Neuronal stem cell (in vitro differentiated cells): Measurements from ENCODE around the gene ABCA13.

Experiments
- DNase-seq: peaks from one replicate; pipeline ENCODE4 v3.0.0-alpha.2; 2013; ENCODE audit warnings: low spot score
- H2AFZ ChIP-seq: one replicate; pipeline ENCODE4 v1.6.1; 2013; ENCODE audit warnings: mild to moderate bottlenecking, low read length, inconsistent platforms
- H2AK5ac ChIP-seq: 2 replicates; pipeline ENCODE4 v1.6.1; 2013; ENCODE audit warnings: low read depth, mild to moderate bottlenecking, inconsistent platforms, low read length, moderate library complexity, mixed read lengths
- H2BK120ac ChIP-seq: 2 replicates; pipeline ENCODE4 v1.6.1; 2013; ENCODE audit warnings: low read depth, mild to moderate bottlenecking, inconsistent platforms, low read length, moderate library complexity, mixed read lengths
- H2BK12ac ChIP-seq: one replicate; pipeline ENCODE4 v1.6.1; 2013; ENCODE audit warnings: low read length, inconsistent platforms
- H2BK15ac ChIP-seq: 2 replicates; pipeline ENCODE4 v1.6.1; 2013; ENCODE audit warnings: mild to moderate bottlenecking, low read length, inconsistent platforms, mixed read lengths
- H2BK5ac ChIP-seq: one replicate; pipeline ENCODE4 v1.6.1; 2013; ENCODE audit warnings: inconsistent platforms, mild to moderate bottlenecking, low read length, moderate library complexity
- H3K14ac ChIP-seq: one replicate; pipeline ENCODE4 v1.6.1; 2013; ENCODE audit warnings: low read length, inconsistent platforms
- H3K18ac ChIP-seq: 2 replicates; pipeline ENCODE4 v1.6.1; 2013; ENCODE audit warnings: low read length, inconsistent platforms
- H3K23ac ChIP-seq: 2 replicates; pipeline ENCODE4 v1.6.1; 2013; ENCODE audit warnings: low read depth, mild to moderate bottlenecking, mixed read lengths, low read length, inconsistent platforms; ENCODE audit not compliant: poor library complexity
- H3K27ac ChIP-seq: replicated peaks from 3 replicates; pipeline ENCODE4 v1.5.1; 2013; ENCODE audit warnings: low read length, inconsistent platforms
- H3K27me3 ChIP-seq, 3 experiments: 2 replicates each; pipeline ENCODE4 v1.6.1; 2013; ENCODE audit warnings: low read length in 3 of 3, mild to moderate bottlenecking in 2 of 3, inconsistent platforms in 1 of 3, low read depth in 1 of 3, mixed read lengths in 1 of 3, moderate library complexity in 1 of 3; ENCODE audit not compliant: control insufficient read depth in 3 of 3, insufficient read depth in 3 of 3
- H3K36me3 ChIP-seq, 2 donors: replicated peaks in 1 of 2; 2 replicates each; pipeline ENCODE4 v1.6.1; 2013; ENCODE audit warnings: low read length in 2 of 2; ENCODE audit not compliant: control insufficient read depth in 2 of 2, insufficient read depth in 2 of 2
- H3K4ac ChIP-seq: 2 replicates; pipeline ENCODE4 v1.6.1; 2013; ENCODE audit warnings: inconsistent platforms, mild to moderate bottlenecking, low read length, moderate library complexity
- H3K4me1 ChIP-seq, 2 donors: 1 replicate in 1 of 2; 2 replicates in 1 of 2; pipeline ENCODE4 v1.6.1; 2013; ENCODE audit warnings: low read length in 2 of 2, low read depth in 1 of 2; ENCODE audit not compliant: control insufficient read depth in 2 of 2, insufficient read depth in 1 of 2
- H3K4me2 ChIP-seq: one replicate; pipeline ENCODE4 v1.6.1; 2013; ENCODE audit warnings: mild to moderate bottlenecking, low read length, inconsistent platforms; ENCODE audit not compliant: insufficient read depth, poor library complexity, severe bottlenecking
- H3K4me3 ChIP-seq, 2 donors: 2 replicates each; pipeline ENCODE4 v1.5.1; 2013; ENCODE audit warnings: low read length in 2 of 2, mild to moderate bottlenecking in 2 of 2, inconsistent platforms in 1 of 2, moderate library complexity in 1 of 2
- H3K79me1 ChIP-seq: one replicate; pipeline ENCODE4 v1.6.1; 2013; ENCODE audit warnings: low read depth, mild to moderate bottlenecking, inconsistent platforms, low read length, moderate library complexity
- H3K9ac ChIP-seq: one replicate; pipeline ENCODE4 v1.6.1; 2013; ENCODE audit warnings: mild to moderate bottlenecking, low read depth, low read length, inconsistent platforms; ENCODE audit not compliant: poor library complexity
- H3K9me3 ChIP-seq, 2 donors: replicated peaks in 1 of 2; 2 replicates each; pipeline versions ENCODE3 to v1.6.1; 2013; ENCODE audit warnings: low read length in 2 of 2, mild to moderate bottlenecking in 2 of 2, inconsistent platforms in 1 of 2, low read depth in 1 of 2, mixed read lengths in 1 of 2, moderate library complexity in 1 of 2; ENCODE audit not compliant: control insufficient read depth in 2 of 2, insufficient read depth in 1 of 2
- H4K8ac ChIP-seq: one replicate; pipeline ENCODE4 v1.6.1; 2013; ENCODE audit warnings: low read depth, mild to moderate bottlenecking, inconsistent platforms, low read length, moderate library complexity
- H4K91ac ChIP-seq: one replicate; pipeline ENCODE4 v1.6.1; 2013; ENCODE audit warnings: low read length, low read depth, mild to moderate bottlenecking, inconsistent platforms; ENCODE audit not compliant: poor library complexity
- whole genome bisulfite sequencing, 2 donors: extraction: QIAGEN DNeasy Blood & Tissue Kit; methylation state at CpG; one replicate each; pipeline ENCODE4 v1.1.7; 2013; ENCODE audit warnings: missing lambda C conversion rate in 2 of 2, mixed read lengths in 1 of 2; ENCODE audit not compliant: insufficient read length in 2 of 2, insufficient replicate concordance in 1 of 2; ENCODE audit errors: extremely low coverage in 2 of 2; 5-methylcytosine and 5-hydroxymethylcytosine counted together

ABCA13 gene

DNA sequence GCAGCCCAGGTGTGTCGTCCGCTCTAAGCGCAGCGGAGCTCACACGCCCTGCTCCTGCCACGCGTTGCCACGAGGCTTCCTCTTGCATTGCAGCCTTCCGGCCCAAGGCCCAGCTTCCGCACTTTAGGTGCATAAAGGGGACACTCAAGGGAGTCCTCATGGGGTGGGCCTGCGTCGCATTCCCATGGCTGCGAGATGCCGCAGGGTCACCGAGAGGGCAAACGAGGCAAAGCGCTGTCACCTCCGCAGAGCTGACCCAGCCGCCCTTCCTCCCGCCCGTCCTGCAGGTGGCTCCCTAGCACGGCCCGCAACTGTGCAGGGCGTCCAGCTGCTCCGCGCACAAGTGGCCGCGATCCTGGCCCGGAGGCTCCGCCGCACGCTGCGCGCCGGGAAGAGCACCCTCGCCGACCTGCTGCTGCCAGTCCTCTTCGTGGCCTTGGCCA is 283.5 kb downstream of the ABCA13 start:
- Histone ChIP-seq H3K14ac (peak overlapping the region; percentile 32), H3K4me2 (no peak overlapping the region), H2BK15ac (peak overlapping the region; percentile 0), H3K79me1 (no peaks in the 10 kb centered on the region), H4K8ac (no peak overlapping the region), H3K23ac (peak overlapping the region; percentile 31), H2AK5ac (no peak overlapping the region), H3K18ac (peak overlapping the region; percentile 16), H2BK12ac (no peak overlapping the region), H3K27ac (no peak overlapping the region), H2AFZ (no peak overlapping the region), H3K27me3 (no peaks in the 10 kb centered on the region), H3K9me3 (no peaks in the 10 kb centered on the region), H3K36me3 (no peaks in the 10 kb centered on the region), H3K4me1 (peaks cover 0 to 5% of the 10 kb centered on the region in 2 donors), H4K91ac (no peak overlapping the region), H3K4me3 (no peak overlapping the region), H3K4ac (no peak overlapping the region), H2BK5ac (no peak overlapping the region), H3K9ac (no peak overlapping the region), H2BK120ac (no peak overlapping the region)
- DNase-seq: no peak
- no CpG with 5 or more reads among the region's 38 CpGs for WGBS, 2 donors

DNA sequence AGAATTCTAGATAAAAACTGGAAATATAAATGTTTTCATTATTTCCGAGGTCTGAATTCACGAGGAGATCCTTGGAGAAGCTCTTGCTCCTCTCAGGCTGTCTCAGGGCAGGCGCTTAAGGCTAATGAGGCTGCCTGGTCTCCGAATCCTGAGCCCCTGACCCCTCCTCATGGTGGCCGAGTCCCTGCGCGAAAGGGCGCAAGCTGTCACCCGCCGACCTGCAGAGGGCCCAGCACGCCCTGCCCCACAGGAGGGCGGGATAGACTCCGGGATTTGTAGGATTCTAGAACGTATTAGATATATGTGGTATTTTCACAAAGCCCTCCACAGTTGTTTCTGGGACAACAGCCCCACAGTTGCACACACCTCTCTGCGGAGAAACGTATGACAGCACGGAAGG is 284.1 kb downstream of the ABCA13 start:
- Histone ChIP-seq H3K4me1 (peaks cover 0 to 5% of the 10 kb centered on the region in 2 donors), H2BK120ac (no peak overlapping the region), H3K4ac (no peak overlapping the region), H4K91ac (no peak overlapping the region), H3K9ac (no peak overlapping the region), H2BK12ac (no peak overlapping the region), H2AK5ac (no peak overlapping the region), H3K36me3 (no peaks in the 10 kb centered on the region), H3K23ac (no peak overlapping the region), H3K18ac (no peak overlapping the region), H3K14ac (no peak overlapping the region), H3K79me1 (no peaks in the 10 kb centered on the region), H2BK5ac (no peak overlapping the region), H3K9me3 (no peaks in the 10 kb centered on the region), H3K27ac (no peak overlapping the region), H2AFZ (no peak overlapping the region), H4K8ac (no peak overlapping the region), H3K4me2 (no peak overlapping the region), H2BK15ac (no peak overlapping the region), H3K4me3 (no peak overlapping the region), H3K27me3 (no peaks in the 10 kb centered on the region)
- no CpG with 5 or more reads among the region's 17 CpGs for WGBS, 2 donors
- no peak for DNase-seq

DNA sequence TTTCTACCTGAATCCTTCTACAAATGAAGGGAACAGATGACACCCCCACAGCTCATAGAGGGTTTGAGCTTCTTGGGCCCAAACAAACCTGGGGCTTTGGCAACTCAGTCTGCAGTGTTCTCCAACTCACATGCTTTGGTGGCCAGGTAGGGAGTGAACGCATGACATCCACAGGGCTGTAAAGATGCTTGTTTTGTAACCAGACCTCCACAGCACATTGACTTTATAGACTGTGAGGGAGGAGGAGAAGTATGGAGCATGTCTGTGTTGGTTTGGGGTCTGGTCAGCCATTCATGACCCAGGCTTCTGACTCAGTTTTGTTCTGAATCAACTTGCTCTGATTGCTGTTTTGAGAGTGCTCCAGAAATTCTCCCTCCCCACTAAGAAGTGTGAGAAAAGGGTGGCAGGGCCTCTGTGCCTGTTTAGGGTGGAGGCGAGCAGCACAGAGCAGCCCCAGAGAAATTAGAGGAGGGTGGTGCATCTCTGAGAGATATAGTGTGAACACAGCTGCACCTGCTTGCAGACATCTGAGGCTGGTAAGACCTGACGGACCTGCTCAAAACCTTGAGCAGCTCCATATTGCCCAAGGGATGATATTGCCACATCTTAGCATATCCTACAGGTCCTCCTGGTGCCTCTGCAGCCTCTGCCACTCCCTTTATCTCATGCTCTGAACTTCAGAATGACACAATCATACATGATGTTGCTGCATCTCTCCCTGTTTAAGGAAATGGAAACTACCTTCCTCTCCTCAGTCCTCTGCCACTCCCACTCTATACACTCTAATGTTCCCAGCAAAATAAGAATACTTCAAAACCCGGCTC is 287.7 kb downstream of the ABCA13 start:
- Histone ChIP-seq H3K9me3 (no peaks in the 10 kb centered on the region), H4K91ac (no peak overlapping the region), H3K36me3 (no peaks in the 10 kb centered on the region), H2BK5ac (no peak overlapping the region), H3K14ac (no peak overlapping the region), H2BK12ac (no peak overlapping the region), H3K18ac (no peak overlapping the region), H2BK120ac (no peak overlapping the region), H3K27ac (no peak overlapping the region), H2AFZ (no peak overlapping the region), H4K8ac (no peak overlapping the region), H2AK5ac (no peak overlapping the region), H2BK15ac (no peak overlapping the region), H3K4me1 (peaks cover 0 to 2% of the 10 kb centered on the region in 2 donors), H3K27me3 (no peaks in the 10 kb centered on the region), H3K79me1 (no peaks in the 10 kb centered on the region), H3K23ac (no peak overlapping the region), H3K4ac (no peak overlapping the region), H3K4me3 (no peak overlapping the region), H3K4me2 (no peak overlapping the region), H3K9ac (no peak overlapping the region)
- no CpG with 5 or more reads among the region's 4 CpGs for WGBS, 2 donors
- no peak for DNase-seq

GRCh38 chr7:48466713-48467112 is 295.5 kb downstream of the ABCA13 start:
- no CpG with 5 or more reads among the region's 4 CpGs for WGBS, 2 donors

More at GRCh38 chr7:48466713-48467112, 295.5 kb downstream of the ABCA13 start:
- Histone ChIP-seq H3K36me3 (no peaks in the 10 kb centered on the region), H3K27ac (no peak overlapping the region), H4K91ac (no peak overlapping the region), H2BK5ac (no peak overlapping the region), H3K4me2 (no peak overlapping the region), H4K8ac (no peak overlapping the region), H3K23ac (no peak overlapping the region), H3K9ac (no peak overlapping the region), H2BK120ac (no peak overlapping the region), H3K14ac (no peak overlapping the region), H3K18ac (no peak overlapping the region), H3K9me3 (no peaks in the 10 kb centered on the region), H2BK12ac (no peak overlapping the region), H2AK5ac (no peak overlapping the region), H3K27me3 (no peaks in the 10 kb centered on the region), H3K4me3 (no peak overlapping the region), H3K4ac (no peak overlapping the region), H3K79me1 (no peaks in the 10 kb centered on the region), H3K4me1 (peaks cover 0 to 9% of the 10 kb centered on the region in 2 donors), H2BK15ac (no peak overlapping the region), H2AFZ (no peak overlapping the region)
- DNase-seq: peak; percentile 48
